ENCODE data around the gene TTLL3. TPM values are rescaled to one million over a fixed set of nuclear protein-coding genes. Genes with fewer than 3 reads are reported as not detected.
"Not testable (repeated sequence)": the region's sequence is repeated elsewhere in the genome, so short reads cannot be mapped to it uniquely, and the experiment has no call there.

The TTLL3 gene
- total RNA-seq, 1 donor from 2014 or later: 9.7 TPM

DNA sequence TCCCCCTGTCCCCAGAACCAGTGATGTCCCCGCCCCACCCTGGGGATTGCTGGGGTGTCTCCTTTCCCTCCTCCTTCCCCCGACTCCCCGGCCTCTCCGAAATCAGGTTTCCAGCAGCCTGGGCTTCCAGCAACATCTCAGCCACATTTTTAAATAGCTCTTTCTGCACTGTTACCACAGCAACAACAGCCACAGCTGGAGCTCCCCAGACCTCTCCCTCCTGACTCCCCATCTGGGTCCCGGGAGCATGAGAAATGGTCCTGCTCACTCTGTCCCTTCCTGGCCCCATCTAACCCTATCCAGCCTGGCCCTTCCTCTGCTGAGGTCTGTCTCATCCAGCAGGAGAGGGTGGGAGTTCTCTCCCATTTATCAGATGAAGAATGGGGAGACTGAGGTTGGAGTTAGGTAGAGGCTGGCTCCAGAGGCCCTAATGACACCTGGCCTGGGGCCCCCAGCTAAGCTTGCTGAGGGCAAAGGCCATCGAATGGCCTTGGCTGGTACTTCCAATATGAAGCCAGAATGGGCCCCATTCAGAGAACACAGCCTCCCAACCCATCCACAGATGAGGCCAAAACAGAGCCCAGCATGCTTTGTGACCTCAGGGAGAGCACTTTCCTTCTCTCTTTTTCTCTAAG, 41.8 kb upstream of the TTLL3 start:
- no peak overlapping the region for H3K4me3 ChIP-seq (ENCODE audit: low read depth, low read length)
- TF ChIP-seq, protein P1, sequence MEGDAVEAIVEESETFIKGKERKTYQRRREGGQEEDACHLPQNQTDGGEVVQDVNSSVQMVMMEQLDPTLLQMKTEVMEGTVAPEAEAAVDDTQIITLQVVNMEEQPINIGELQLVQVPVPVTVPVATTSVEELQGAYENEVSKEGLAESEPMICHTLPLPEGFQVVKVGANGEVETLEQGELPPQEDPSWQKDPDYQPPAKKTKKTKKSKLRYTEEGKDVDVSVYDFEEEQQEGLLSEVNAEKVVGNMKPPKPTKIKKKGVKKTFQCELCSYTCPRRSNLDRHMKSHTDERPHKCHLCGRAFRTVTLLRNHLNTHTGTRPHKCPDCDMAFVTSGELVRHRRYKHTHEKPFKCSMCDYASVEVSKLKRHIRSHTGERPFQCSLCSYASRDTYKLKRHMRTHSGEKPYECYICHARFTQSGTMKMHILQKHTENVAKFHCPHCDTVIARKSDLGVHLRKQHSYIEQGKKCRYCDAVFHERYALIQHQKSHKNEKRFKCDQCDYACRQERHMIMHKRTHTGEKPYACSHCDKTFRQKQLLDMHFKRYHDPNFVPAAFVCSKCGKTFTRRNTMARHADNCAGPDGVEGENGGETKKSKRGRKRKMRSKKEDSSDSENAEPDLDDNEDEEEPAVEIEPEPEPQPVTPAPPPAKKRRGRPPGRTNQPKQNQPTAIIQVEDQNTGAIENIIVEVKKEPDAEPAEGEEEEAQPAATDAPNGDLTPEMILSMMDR (conservative IDR thresholded peaks at IDR 0.05; ENCODE audit: low read depth, low read length): no peak
- no peak for DNase-seq (ENCODE audit: low read depth)

- TF ChIP-seq, protein P1 (conservative IDR thresholded peaks at IDR 0.05; ENCODE audit: low read depth, low read length): no peak
- peak overlapping the region; percentile 74 for H3K4me3 ChIP-seq (ENCODE audit: low read depth, low read length)
- DNase-seq (ENCODE audit: low read depth): no peak
These were observed 41.0 kb upstream of the TTLL3 start for GRCh38 chr3:9769012-9769411.

- DNase-seq (ENCODE audit: low read depth): no peak
- TF ChIP-seq, protein P1 (conservative IDR thresholded peaks at IDR 0.05; ENCODE audit: low read depth, low read length): no peak
These were observed 40.4 kb upstream of the TTLL3 start, which contains the start of gene CAMK1 for GRCh38 chr3:9769426-9770275. CAMK1 (minus strand) TSS chr3:9769947; CDS start chr3:9767749, 2,198 bp downstream.

GRCh38 chr3:9770276-9770812, 39.7 kb upstream of the TTLL3 start:
- no peak for DNase-seq (ENCODE audit: low read depth)
- peak overlapping the region; percentile 74 for H3K4me3 ChIP-seq (ENCODE audit: low read depth, low read length)
- TF ChIP-seq, protein P1 (conservative IDR thresholded peaks at IDR 0.05; ENCODE audit: low read depth, low read length): no peak

More at GRCh38 chr3:9769426-9770275, 40.4 kb upstream of the TTLL3 start, which contains the start of gene CAMK1:
- H3K4me3 ChIP-seq (ENCODE audit: low read depth, low read length): peak within 1 kb of the TSS; percentile 74

- H3K4me3 ChIP-seq (ENCODE audit: low read depth, low read length): not testable (repeated sequence)
These were observed 39.1 kb upstream of the TTLL3 start for GRCh38 chr3:9771007-9771406.

DNA sequence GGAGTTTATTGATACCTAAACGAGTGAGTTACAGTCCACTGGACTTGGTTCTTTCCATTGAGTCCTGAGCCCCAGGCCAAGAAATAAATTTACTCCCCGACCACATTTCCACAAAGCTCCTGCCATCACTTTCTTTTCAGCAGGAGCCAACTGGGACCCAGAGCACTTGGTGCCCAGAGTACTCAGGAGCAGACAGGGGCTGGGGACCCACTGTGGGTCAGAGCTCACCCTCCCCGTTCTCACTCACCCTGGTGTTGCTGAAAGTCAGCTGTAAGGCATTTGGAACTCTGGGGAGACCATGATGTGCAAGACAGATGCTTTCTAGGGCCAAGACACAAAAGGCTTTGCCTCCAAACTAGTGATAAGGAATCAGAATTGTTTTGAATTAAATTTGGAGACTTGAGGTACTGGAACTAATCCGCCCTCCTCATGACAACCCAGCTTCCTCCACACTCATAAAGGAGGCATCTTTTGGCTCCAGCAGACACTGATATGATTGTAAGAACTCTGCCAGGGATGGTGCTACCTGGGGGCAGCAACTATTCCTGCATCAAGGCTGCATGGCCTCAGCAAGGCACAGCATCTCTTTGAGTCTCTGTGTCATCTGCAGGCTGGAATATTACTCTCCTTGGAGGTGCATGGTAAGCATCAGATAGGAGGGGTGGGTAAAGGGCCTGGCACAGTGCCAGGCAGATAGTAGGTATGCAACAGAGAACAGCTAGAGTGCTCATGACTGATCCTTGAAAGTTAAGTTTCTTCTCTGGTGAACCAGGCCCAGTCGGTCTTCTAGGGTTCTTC, 33.0 kb upstream of the TTLL3 start:
- TF ChIP-seq, protein P1 (conservative IDR thresholded peaks at IDR 0.05; ENCODE audit: low read depth, low read length): no peak
- no peak for DNase-seq (ENCODE audit: low read depth)
- no peak overlapping the region for H3K4me3 ChIP-seq (ENCODE audit: low read depth, low read length)

More at GRCh38 chr3:9771007-9771406, 39.1 kb upstream of the TTLL3 start:
- DNase-seq (ENCODE audit: low read depth): not testable (repeated sequence)

DNA sequence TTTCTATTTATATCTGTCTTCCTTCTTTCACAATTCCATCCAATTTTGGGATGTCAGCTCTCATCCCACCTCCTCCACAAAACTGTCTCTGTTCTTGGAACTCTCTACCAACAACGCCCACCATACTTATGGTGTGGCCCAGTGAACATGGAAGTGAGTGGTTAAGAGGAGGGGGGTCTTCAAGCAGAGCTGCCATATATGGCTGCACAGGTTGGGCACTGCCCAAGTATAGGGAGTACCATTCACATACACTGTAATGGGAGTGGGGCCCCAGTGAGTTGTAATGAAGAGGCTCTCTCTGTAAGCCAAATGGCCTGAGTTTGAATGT, 32.4 kb upstream of the TTLL3 start:
- H3K4me3 ChIP-seq (ENCODE audit: low read depth, low read length): no peak overlapping the region
- no peak for DNase-seq (ENCODE audit: low read depth)
- TF ChIP-seq, protein P1 (conservative IDR thresholded peaks at IDR 0.05; ENCODE audit: low read depth, low read length): no peak
